ENCODE data around the gene JAML.

JAML gene

DNA sequence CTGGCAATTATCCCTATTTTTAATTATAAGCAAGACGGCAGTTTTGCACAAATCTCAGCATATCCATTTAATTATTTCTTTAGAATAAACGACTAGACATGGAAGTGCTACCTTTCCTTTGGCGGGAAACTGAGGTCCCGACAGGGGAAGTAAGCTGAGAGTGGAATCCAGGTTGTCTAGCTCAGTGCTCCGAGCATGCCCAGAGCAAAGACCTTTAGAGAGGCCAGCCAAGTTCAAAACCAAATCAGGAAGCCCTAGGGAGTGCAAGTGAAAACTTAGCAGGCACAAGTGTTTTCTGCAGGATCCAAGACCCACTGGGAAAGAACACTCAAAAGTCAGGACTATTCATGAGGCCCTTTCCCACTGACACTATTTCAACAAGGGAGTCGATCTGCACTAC lies 25.7 kb downstream of the JAML start:
- TF ChIP-seq TAF1 (IDR thresholded peaks at IDR 0.05; ENCODE audit: borderline replicate concordance, insufficient read depth, low read length), result no peak
- no peak for TF ChIP-seq FOXP2 (optimal IDR thresholded peaks at IDR 0.05; ENCODE audit: borderline replicate concordance, extremely low read depth, extremely low read length, insufficient read depth)
- TF ChIP-seq SIN3A (IDR thresholded peaks at IDR 0.05; ENCODE audit: borderline replicate concordance, insufficient read depth, low read length), result no peak
- no peak for TF ChIP-seq POLR2AphosphoS5 (IDR thresholded peaks at IDR 0.05; ENCODE audit: low read depth, low read length)
- TF ChIP-seq, protein P1, sequence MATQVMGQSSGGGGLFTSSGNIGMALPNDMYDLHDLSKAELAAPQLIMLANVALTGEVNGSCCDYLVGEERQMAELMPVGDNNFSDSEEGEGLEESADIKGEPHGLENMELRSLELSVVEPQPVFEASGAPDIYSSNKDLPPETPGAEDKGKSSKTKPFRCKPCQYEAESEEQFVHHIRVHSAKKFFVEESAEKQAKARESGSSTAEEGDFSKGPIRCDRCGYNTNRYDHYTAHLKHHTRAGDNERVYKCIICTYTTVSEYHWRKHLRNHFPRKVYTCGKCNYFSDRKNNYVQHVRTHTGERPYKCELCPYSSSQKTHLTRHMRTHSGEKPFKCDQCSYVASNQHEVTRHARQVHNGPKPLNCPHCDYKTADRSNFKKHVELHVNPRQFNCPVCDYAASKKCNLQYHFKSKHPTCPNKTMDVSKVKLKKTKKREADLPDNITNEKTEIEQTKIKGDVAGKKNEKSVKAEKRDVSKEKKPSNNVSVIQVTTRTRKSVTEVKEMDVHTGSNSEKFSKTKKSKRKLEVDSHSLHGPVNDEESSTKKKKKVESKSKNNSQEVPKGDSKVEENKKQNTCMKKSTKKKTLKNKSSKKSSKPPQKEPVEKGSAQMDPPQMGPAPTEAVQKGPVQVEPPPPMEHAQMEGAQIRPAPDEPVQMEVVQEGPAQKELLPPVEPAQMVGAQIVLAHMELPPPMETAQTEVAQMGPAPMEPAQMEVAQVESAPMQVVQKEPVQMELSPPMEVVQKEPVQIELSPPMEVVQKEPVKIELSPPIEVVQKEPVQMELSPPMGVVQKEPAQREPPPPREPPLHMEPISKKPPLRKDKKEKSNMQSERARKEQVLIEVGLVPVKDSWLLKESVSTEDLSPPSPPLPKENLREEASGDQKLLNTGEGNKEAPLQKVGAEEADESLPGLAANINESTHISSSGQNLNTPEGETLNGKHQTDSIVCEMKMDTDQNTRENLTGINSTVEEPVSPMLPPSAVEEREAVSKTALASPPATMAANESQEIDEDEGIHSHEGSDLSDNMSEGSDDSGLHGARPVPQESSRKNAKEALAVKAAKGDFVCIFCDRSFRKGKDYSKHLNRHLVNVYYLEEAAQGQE (IDR thresholded peaks at IDR 0.05; ENCODE audit: insufficient read depth in 1 of 2, low read depth in 2 of 2, low read length in 2 of 2), result no peak

DNA sequence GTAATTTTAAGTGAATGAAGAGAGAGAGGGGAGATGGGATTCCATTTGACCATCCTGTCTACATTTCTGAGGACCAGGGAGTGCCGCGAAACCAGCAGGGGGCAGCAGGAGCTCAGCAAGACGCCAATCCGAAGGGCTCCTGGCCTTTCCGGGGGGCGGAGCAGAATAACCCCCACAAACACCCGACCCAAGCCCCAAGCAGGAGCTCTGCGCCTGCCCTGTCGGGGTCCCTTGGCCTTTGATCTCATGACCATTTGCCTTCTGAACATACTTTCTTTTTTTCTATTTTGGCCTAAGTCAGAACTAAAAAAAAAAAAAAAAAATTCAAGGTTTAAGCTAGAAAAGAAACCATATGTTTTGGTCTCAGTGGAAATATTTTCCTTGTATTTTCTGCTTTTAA lies 26.4 kb downstream of the JAML start:
- TF ChIP-seq POLR2AphosphoS5 (IDR thresholded peaks at IDR 0.05; ENCODE audit: low read depth, low read length) (no peak), SIN3A (IDR thresholded peaks at IDR 0.05; ENCODE audit: borderline replicate concordance, insufficient read depth, low read length) (no peak), TAF1 (IDR thresholded peaks at IDR 0.05; ENCODE audit: borderline replicate concordance, insufficient read depth, low read length) (no peak), FOXP2 (optimal IDR thresholded peaks at IDR 0.05; ENCODE audit: borderline replicate concordance, extremely low read depth, extremely low read length, insufficient read depth) (no peak)
- TF ChIP-seq, protein P1 (IDR thresholded peaks at IDR 0.05; ENCODE audit: insufficient read depth in 1 of 2, low read depth in 2 of 2, low read length in 2 of 2), result no peak

DNA sequence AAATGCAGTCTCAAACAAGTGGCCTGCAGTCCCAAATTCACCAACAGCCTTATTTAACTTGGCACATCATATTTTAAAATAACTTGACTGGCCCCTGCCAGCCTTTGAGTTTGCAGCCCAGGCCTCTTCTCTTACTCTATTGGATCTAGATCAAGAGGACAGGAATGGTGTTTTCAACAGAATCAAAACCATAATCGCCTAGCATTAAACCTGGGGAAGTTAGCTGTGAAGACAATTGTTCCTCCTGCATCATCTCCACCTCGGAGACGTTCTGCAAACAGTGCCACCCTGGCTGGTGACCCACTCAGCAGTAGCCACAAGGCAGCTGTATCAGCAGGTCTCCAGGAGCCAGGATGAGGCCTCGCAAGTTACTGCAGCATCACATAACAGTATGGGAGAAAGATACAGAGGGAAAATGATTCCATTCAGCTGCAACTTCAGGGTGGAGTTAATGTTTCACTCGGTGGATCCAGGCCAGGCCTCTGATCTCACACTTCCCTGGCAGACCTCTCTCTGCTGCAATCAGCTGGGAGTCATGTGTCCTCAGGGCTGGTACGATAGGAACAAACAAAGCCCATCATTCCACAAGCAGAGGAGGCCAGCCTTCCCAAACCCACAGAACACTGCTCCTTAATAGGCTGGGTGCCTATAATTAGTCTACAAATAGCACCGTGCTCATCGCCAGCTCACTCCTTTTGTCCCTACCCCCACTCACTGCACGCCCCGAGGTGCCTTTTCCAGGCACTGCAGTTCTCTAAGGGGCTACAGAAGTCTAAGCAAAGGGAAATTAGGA lies 29.8 kb downstream of the JAML start:
- TF ChIP-seq, protein P1 (IDR thresholded peaks at IDR 0.05; ENCODE audit: insufficient read depth in 1 of 2, low read depth in 2 of 2, low read length in 2 of 2), result no peak
- TF ChIP-seq FOXP2 (optimal IDR thresholded peaks at IDR 0.05; ENCODE audit: borderline replicate concordance, extremely low read depth, extremely low read length, insufficient read depth) (no peak), POLR2AphosphoS5 (IDR thresholded peaks at IDR 0.05; ENCODE audit: low read depth, low read length) (no peak), SIN3A (IDR thresholded peaks at IDR 0.05; ENCODE audit: borderline replicate concordance, insufficient read depth, low read length) (no peak), TAF1 (IDR thresholded peaks at IDR 0.05; ENCODE audit: borderline replicate concordance, insufficient read depth, low read length) (no peak)

DNA sequence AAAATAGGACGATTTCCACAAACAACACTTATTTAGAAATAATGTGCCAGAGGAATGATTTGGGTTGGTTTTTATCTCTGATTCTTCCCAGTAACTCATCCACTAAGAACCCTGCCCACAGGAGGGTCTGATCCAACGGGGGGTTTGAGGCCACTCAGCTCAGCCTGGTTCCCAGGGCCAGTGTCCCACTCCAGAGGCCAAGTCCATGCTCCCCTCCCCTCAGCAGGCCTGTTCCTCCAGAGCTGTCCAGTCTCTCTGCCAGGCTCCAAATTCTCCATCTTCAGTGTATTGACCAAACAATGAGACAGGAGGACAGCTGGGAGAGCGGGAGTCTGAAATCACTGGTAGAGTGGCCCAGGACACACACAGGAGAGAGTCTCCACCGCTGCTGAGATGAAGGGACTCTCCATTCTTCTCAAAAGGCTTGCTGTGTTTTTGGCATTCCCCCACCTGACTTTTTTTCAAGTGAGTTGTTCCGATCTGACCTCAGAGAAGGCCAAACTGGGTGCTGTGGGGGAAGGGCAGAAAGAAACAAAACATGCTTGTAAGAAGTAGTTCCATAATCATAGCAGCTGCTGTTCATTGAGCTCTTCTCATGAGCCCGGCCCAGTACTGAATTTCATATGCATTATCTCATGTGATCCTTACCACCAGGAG lies 30.8 kb downstream of the JAML start:
- TF ChIP-seq FOXP2 (optimal IDR thresholded peaks at IDR 0.05; ENCODE audit: borderline replicate concordance, extremely low read depth, extremely low read length, insufficient read depth) (no peak), TAF1 (IDR thresholded peaks at IDR 0.05; ENCODE audit: borderline replicate concordance, insufficient read depth, low read length) (no peak), POLR2AphosphoS5 (IDR thresholded peaks at IDR 0.05; ENCODE audit: low read depth, low read length) (no peak), SIN3A (IDR thresholded peaks at IDR 0.05; ENCODE audit: borderline replicate concordance, insufficient read depth, low read length) (no peak)
- TF ChIP-seq, protein P1 (IDR thresholded peaks at IDR 0.05; ENCODE audit: insufficient read depth in 1 of 2, low read depth in 2 of 2, low read length in 2 of 2), result no peak
